Measurements from ENCODE around the gene UNC13B.

Gene UNC13B

GRCh38 chr9:35342221-35342958, 180.6 kb downstream of the UNC13B start:
- Histone ChIP-seq H3K4me3 (ENCODE audit: low read depth in 1 of 2, low read length in 2 of 2) (no peak overlapping the region), H3K9ac (ENCODE audit: low read length) (no peak overlapping the region), H3K27me3 (ENCODE audit: control insufficient read depth in 1 of 2, insufficient read depth in 2 of 2, low read length in 2 of 2) (no peaks in the 10 kb centered on the region), H3K36me3 (ENCODE audit: insufficient read depth, low read length) (no peaks in the 10 kb centered on the region), H3K4me1 (ENCODE audit: insufficient read depth, low read length) (peaks cover 13% of the 10 kb centered on the region), H3K9me3 (ENCODE audit: low read length) (no peaks in the 10 kb centered on the region), H3K27ac (ENCODE audit: low read depth, low read length) (no peak overlapping the region)

- Histone ChIP-seq H3K4me3 (ENCODE audit: low read depth in 1 of 2, low read length in 2 of 2) (no peak overlapping the region), H3K27ac (ENCODE audit: low read depth, low read length) (no peak overlapping the region), H3K9me3 (ENCODE audit: low read length) (no peaks in the 10 kb centered on the region), H3K27me3 (ENCODE audit: control insufficient read depth in 1 of 2, insufficient read depth in 2 of 2, low read length in 2 of 2) (no peaks in the 10 kb centered on the region), H3K4me1 (ENCODE audit: insufficient read depth, low read length) (peaks cover 6% of the 10 kb centered on the region), H3K9ac (ENCODE audit: low read length) (no peak overlapping the region), H3K36me3 (ENCODE audit: insufficient read depth, low read length) (no peaks in the 10 kb centered on the region)
Measured at GRCh38 chr9:35348109-35348508, 186.3 kb downstream of the UNC13B start.

- H3K27ac ChIP-seq (ENCODE audit: low read depth, low read length): no peak overlapping the region
- H3K4me1 ChIP-seq (ENCODE audit: insufficient read depth, low read length): peaks cover 6% of the 10 kb centered on the region
- H3K4me3 ChIP-seq (ENCODE audit: low read depth in 1 of 2, low read length in 2 of 2): no peak overlapping the region
- H3K9ac ChIP-seq (ENCODE audit: low read length): no peak overlapping the region
- H3K36me3 ChIP-seq (ENCODE audit: insufficient read depth, low read length): no peaks in the 10 kb centered on the region
- H3K27me3 ChIP-seq (ENCODE audit: control insufficient read depth in 1 of 2, insufficient read depth in 2 of 2, low read length in 2 of 2): no peaks in the 10 kb centered on the region
- H3K9me3 ChIP-seq (ENCODE audit: low read length): no peaks in the 10 kb centered on the region
Measured at GRCh38 chr9:35349287-35349990, 187.6 kb downstream of the UNC13B start.

GRCh38 chr9:35350212-35350611, 188.4 kb downstream of the UNC13B start:
- H3K36me3 ChIP-seq (ENCODE audit: insufficient read depth, low read length): no peaks in the 10 kb centered on the region
- H3K4me3 ChIP-seq (ENCODE audit: low read depth in 1 of 2, low read length in 2 of 2): no peak overlapping the region
- peaks cover 6% of the 10 kb centered on the region for H3K4me1 ChIP-seq (ENCODE audit: insufficient read depth, low read length)
- H3K27ac ChIP-seq (ENCODE audit: low read depth, low read length): no peak overlapping the region
- no peaks in the 10 kb centered on the region for H3K9me3 ChIP-seq (ENCODE audit: low read length)
- no peak overlapping the region for H3K9ac ChIP-seq (ENCODE audit: low read length)
- H3K27me3 ChIP-seq (ENCODE audit: control insufficient read depth in 1 of 2, insufficient read depth in 2 of 2, low read length in 2 of 2): no peaks in the 10 kb centered on the region

GRCh38 chr9:35350827-35351549, 189.2 kb downstream of the UNC13B start:
- Histone ChIP-seq H3K9me3 (ENCODE audit: low read length) (no peaks in the 10 kb centered on the region), H3K4me1 (ENCODE audit: insufficient read depth, low read length) (peaks cover 6% of the 10 kb centered on the region), H3K27me3 (ENCODE audit: control insufficient read depth in 1 of 2, insufficient read depth in 2 of 2, low read length in 2 of 2) (no peaks in the 10 kb centered on the region), H3K4me3 (ENCODE audit: low read depth in 1 of 2, low read length in 2 of 2) (no peak overlapping the region), H3K27ac (ENCODE audit: low read depth, low read length) (no peak overlapping the region), H3K36me3 (ENCODE audit: insufficient read depth, low read length) (no peaks in the 10 kb centered on the region), H3K9ac (ENCODE audit: low read length) (no peak overlapping the region)

- Histone ChIP-seq H3K4me1 (ENCODE audit: insufficient read depth, low read length) (peaks cover 6% of the 10 kb centered on the region), H3K4me3 (ENCODE audit: low read depth in 1 of 2, low read length in 2 of 2) (no peak overlapping the region), H3K27ac (ENCODE audit: low read depth, low read length) (no peak overlapping the region), H3K27me3 (ENCODE audit: control insufficient read depth in 1 of 2, insufficient read depth in 2 of 2, low read length in 2 of 2) (no peaks in the 10 kb centered on the region), H3K9ac (ENCODE audit: low read length) (no peak overlapping the region), H3K36me3 (ENCODE audit: insufficient read depth, low read length) (no peaks in the 10 kb centered on the region), H3K9me3 (ENCODE audit: low read length) (no peaks in the 10 kb centered on the region)
Measured at GRCh38 chr9:35353731-35354365, 192.0 kb downstream of the UNC13B start.

- H3K9ac ChIP-seq (ENCODE audit: low read length): no peak overlapping the region
- no peak overlapping the region for H3K4me3 ChIP-seq (ENCODE audit: low read depth in 1 of 2, low read length in 2 of 2)
- H3K4me1 ChIP-seq (ENCODE audit: insufficient read depth, low read length): no peaks in the 10 kb centered on the region
- no peaks in the 10 kb centered on the region for H3K27me3 ChIP-seq (ENCODE audit: control insufficient read depth in 1 of 2, insufficient read depth in 2 of 2, low read length in 2 of 2)
- H3K9me3 ChIP-seq (ENCODE audit: low read length): no peaks in the 10 kb centered on the region
- H3K36me3 ChIP-seq (ENCODE audit: insufficient read depth, low read length): no peaks in the 10 kb centered on the region
- no peak overlapping the region for H3K27ac ChIP-seq (ENCODE audit: low read depth, low read length)
Measured at GRCh38 chr9:35355939-35356338, 194.1 kb downstream of the UNC13B start.

GRCh38 chr9:35357116-35357515, 195.3 kb downstream of the UNC13B start:
- Histone ChIP-seq H3K9me3 (ENCODE audit: low read length) (no peaks in the 10 kb centered on the region), H3K27ac (ENCODE audit: low read depth, low read length) (no peak overlapping the region), H3K9ac (ENCODE audit: low read length) (no peak overlapping the region), H3K4me1 (ENCODE audit: insufficient read depth, low read length) (no peaks in the 10 kb centered on the region), H3K4me3 (ENCODE audit: low read depth in 1 of 2, low read length in 2 of 2) (no peak overlapping the region), H3K27me3 (ENCODE audit: control insufficient read depth in 1 of 2, insufficient read depth in 2 of 2, low read length in 2 of 2) (no peaks in the 10 kb centered on the region), H3K36me3 (ENCODE audit: insufficient read depth, low read length) (no peaks in the 10 kb centered on the region)

- H3K4me3 ChIP-seq (ENCODE audit: low read depth in 1 of 2, low read length in 2 of 2): no peak overlapping the region
- no peak overlapping the region for H3K9ac ChIP-seq (ENCODE audit: low read length)
- H3K4me1 ChIP-seq (ENCODE audit: insufficient read depth, low read length): no peaks in the 10 kb centered on the region
- no peak overlapping the region for H3K27ac ChIP-seq (ENCODE audit: low read depth, low read length)
- H3K27me3 ChIP-seq (ENCODE audit: control insufficient read depth in 1 of 2, insufficient read depth in 2 of 2, low read length in 2 of 2): no peaks in the 10 kb centered on the region
- H3K36me3 ChIP-seq (ENCODE audit: insufficient read depth, low read length): no peaks in the 10 kb centered on the region
- no peaks in the 10 kb centered on the region for H3K9me3 ChIP-seq (ENCODE audit: low read length)
Measured at GRCh38 chr9:35357826-35358225, 196.0 kb downstream of the UNC13B start.

GRCh38 chr9:35364817-35365585, 203.2 kb downstream of the UNC13B start:
- Histone ChIP-seq H3K27ac (ENCODE audit: low read depth, low read length) (no peak overlapping the region), H3K4me1 (ENCODE audit: insufficient read depth, low read length) (no peaks in the 10 kb centered on the region), H3K9me3 (ENCODE audit: low read length) (no peaks in the 10 kb centered on the region)

GRCh38 chr9:35366627-35367026, 204.8 kb downstream of the UNC13B start:
- Histone ChIP-seq H3K9ac (ENCODE audit: low read length) (no peak overlapping the region), H3K4me1 (ENCODE audit: insufficient read depth, low read length) (no peaks in the 10 kb centered on the region)

More at GRCh38 chr9:35364817-35365585, 203.2 kb downstream of the UNC13B start:
- Histone ChIP-seq H3K27me3 (ENCODE audit: control insufficient read depth in 1 of 2, insufficient read depth in 2 of 2, low read length in 2 of 2) (no peaks in the 10 kb centered on the region), H3K9ac (ENCODE audit: low read length) (no peak overlapping the region), H3K36me3 (ENCODE audit: insufficient read depth, low read length) (peaks cover 6% of the 10 kb centered on the region), H3K4me3 (ENCODE audit: low read depth in 1 of 2, low read length in 2 of 2) (no peak overlapping the region)

More at GRCh38 chr9:35366627-35367026, 204.8 kb downstream of the UNC13B start:
- Histone ChIP-seq H3K4me3 (ENCODE audit: low read depth in 1 of 2, low read length in 2 of 2) (no peak overlapping the region), H3K27ac (ENCODE audit: low read depth, low read length) (no peak overlapping the region), H3K27me3 (ENCODE audit: control insufficient read depth in 1 of 2, insufficient read depth in 2 of 2, low read length in 2 of 2) (no peaks in the 10 kb centered on the region), H3K9me3 (ENCODE audit: low read length) (no peaks in the 10 kb centered on the region), H3K36me3 (ENCODE audit: insufficient read depth, low read length) (peaks cover 19% of the 10 kb centered on the region)
